DND-41 (cell line): ENCODE results near the gene LRFN2.

Experiments used
- EZH2 ChIP-seq: IDR thresholded peaks from 3 replicates; pipeline ENCODE4 v1.6.1; 2012; ENCODE audit warnings: borderline replicate concordance, low read depth, mild to moderate bottlenecking, moderate library complexity, low read length, inconsistent platforms; ENCODE audit not compliant: severe bottlenecking
- TF ChIP-seq, protein P1 (sequence below): IDR thresholded peaks from 2 replicates; pipeline ENCODE4 v1.5.1; 2012; ENCODE audit warnings: borderline replicate concordance, low read length, moderate library complexity, mild to moderate bottlenecking; ENCODE audit not compliant: poor library complexity, severe bottlenecking; ENCODE audit errors: extremely low read depth

DNA sequence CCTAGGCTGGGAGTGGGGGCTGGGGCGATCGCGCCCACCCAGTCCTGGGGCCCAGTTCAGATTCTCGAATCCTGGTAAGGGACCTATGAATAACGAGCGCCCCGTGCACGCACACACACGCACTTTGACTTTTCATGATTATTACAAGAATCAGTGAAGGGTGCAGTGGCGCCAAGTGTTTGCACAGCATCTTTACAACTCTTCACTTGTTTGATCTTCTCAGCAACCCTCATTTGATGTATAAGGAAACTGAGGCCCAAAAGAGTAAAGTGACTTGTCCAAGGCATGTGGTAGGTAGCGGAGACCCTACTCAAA, 863 bp upstream of the LRFN2 start:
- TF ChIP-seq, protein P1, sequence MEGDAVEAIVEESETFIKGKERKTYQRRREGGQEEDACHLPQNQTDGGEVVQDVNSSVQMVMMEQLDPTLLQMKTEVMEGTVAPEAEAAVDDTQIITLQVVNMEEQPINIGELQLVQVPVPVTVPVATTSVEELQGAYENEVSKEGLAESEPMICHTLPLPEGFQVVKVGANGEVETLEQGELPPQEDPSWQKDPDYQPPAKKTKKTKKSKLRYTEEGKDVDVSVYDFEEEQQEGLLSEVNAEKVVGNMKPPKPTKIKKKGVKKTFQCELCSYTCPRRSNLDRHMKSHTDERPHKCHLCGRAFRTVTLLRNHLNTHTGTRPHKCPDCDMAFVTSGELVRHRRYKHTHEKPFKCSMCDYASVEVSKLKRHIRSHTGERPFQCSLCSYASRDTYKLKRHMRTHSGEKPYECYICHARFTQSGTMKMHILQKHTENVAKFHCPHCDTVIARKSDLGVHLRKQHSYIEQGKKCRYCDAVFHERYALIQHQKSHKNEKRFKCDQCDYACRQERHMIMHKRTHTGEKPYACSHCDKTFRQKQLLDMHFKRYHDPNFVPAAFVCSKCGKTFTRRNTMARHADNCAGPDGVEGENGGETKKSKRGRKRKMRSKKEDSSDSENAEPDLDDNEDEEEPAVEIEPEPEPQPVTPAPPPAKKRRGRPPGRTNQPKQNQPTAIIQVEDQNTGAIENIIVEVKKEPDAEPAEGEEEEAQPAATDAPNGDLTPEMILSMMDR, result peak; percentile 49
- no peak for TF ChIP-seq EZH2
